ENCODE data around the gene DEFB119. TPM values are rescaled to one million over a fixed set of nuclear protein-coding genes. Genes with fewer than 3 reads are reported as not detected.

Gene DEFB119
- total and polyA plus RNA-seq, 4 donors: not detected

Small RNAs within 50 kb of the gene (small RNA-seq; reads per million reads assigned to genes)
- gene DEFB117 (ENCODE audit: low replicate concordance) (not detected), gene RF00561 (ENCODE audit: low replicate concordance) (not detected), gene RNA5SP480 (ENCODE audit: low replicate concordance) (not detected)

Other genes starting within 250 kb of the DEFB119 start
- gene DEFB115, start 132.9 kb downstream of the DEFB119 start, total RNA-seq: not detected
- gene DEFB115, start 132.9 kb downstream of the DEFB119 start, polyA plus RNA-seq (ENCODE audit: insufficient read length in 2 of 2): not detected
- gene DEFB116, start 82.0 kb downstream of the DEFB119 start, total RNA-seq: not detected
- not detected for gene DEFB116, start 82.0 kb downstream of the DEFB119 start, polyA plus RNA-seq (ENCODE audit: insufficient read length in 2 of 2)
- gene DEFB118, start 22.0 kb downstream of the DEFB119 start, total RNA-seq: not detected
- not detected for gene DEFB118, start 22.0 kb downstream of the DEFB119 start, polyA plus RNA-seq (ENCODE audit: insufficient read length in 2 of 2)
- not detected for gene DEFB121, start 15.6 kb upstream of the DEFB119 start, total RNA-seq
- gene DEFB121, start 15.6 kb upstream of the DEFB119 start, polyA plus RNA-seq (ENCODE audit: insufficient read length in 2 of 2): not detected
- not detected for gene DEFB123, start 50.0 kb upstream of the DEFB119 start, total RNA-seq
- not detected for gene DEFB123, start 50.0 kb upstream of the DEFB119 start, polyA plus RNA-seq (ENCODE audit: insufficient read length in 2 of 2)
- under 1 TPM in 1 of 2 donors, not detected in 1; 0.33 TPM for gene DEFB124, start 84.5 kb upstream of the DEFB119 start, total RNA-seq
- under 1 TPM in 1 of 2 donors, not detected in 1; 0.53 TPM for gene DEFB124, start 84.5 kb upstream of the DEFB119 start, polyA plus RNA-seq (ENCODE audit: insufficient read length in 2 of 2)
- 1 to 10 TPM in 1 of 2 donors, under 1 TPM in 1; 0.69 to 4.0 TPM for gene REM1, start 84.7 kb upstream of the DEFB119 start, total RNA-seq
- under 1 TPM; 0.67 to 0.96 TPM for gene REM1, start 84.7 kb upstream of the DEFB119 start, polyA plus RNA-seq (ENCODE audit: insufficient read length in 2 of 2)
- 10 to 100 TPM; 40.5 to 48.0 TPM for gene HM13, start 123.9 kb upstream of the DEFB119 start, total RNA-seq
- gene HM13, start 123.9 kb upstream of the DEFB119 start, polyA plus RNA-seq (ENCODE audit: insufficient read length in 2 of 2): 100 to 1,000 TPM; 122 to 137 TPM
- 100 to 1,000 TPM; 196 to 308 TPM for gene ID1, start 214.7 kb upstream of the DEFB119 start, total RNA-seq
- 100 to 1,000 TPM in 1 of 2 donors, 10 to 100 TPM in 1; 88.2 to 109 TPM for gene ID1, start 214.7 kb upstream of the DEFB119 start, polyA plus RNA-seq (ENCODE audit: insufficient read length in 2 of 2)
- 1 to 10 TPM in 1 of 2 donors, under 1 TPM in 1; 0.30 to 5.4 TPM for gene COX4I2, start 247.3 kb upstream of the DEFB119 start, total RNA-seq
- gene COX4I2, start 247.3 kb upstream of the DEFB119 start, polyA plus RNA-seq (ENCODE audit: insufficient read length in 2 of 2): under 1 TPM in 1 of 2 donors, not detected in 1; 0.62 TPM